HepG2 (cell line): ENCODE data around the gene MIEF1.

Experiments used
- ATRX ChIP-seq: sonication (generic); formaldehyde crosslinking; IDR thresholded peaks from 2 replicates; pipeline ENCODE4 v1.4.0; 2020; ENCODE audit warnings: missing genetic modification reagents, borderline replicate concordance
- BCL3 ChIP-seq: sonication (generic); formaldehyde crosslinking; IDR thresholded peaks from 2 replicates; pipeline ENCODE4 v1.5.1; 2020; ENCODE audit warnings: mild to moderate bottlenecking, missing genetic modification reagents, moderate library complexity
- EP300 ChIP-seq, 3 experiments: sonication (generic) in 1 of 3; formaldehyde crosslinking in 1 of 3; IDR thresholded peaks; 2 replicates each; pipeline versions ENCODE4 v1.5.1 to v1.6.1; 2011 to 2020; ENCODE audit warnings: low read depth in 2 of 3, low read length in 2 of 3, borderline replicate concordance in 1 of 3, improper control_type of control experiment in 1 of 3, mild to moderate bottlenecking in 1 of 3, missing genetic modification reagents in 1 of 3, moderate library complexity in 1 of 3
- KDM6A ChIP-seq: IDR thresholded peaks from 2 replicates; pipeline ENCODE4 v1.6.1; 2016; ENCODE audit warnings: low read depth
- NR2F2 ChIP-seq: IDR thresholded peaks from 2 replicates; pipeline ENCODE4 v1.6.1; 2012; ENCODE audit warnings: low read depth, inconsistent platforms, borderline replicate concordance
- PHF21A ChIP-seq: sonication (generic); formaldehyde crosslinking; IDR thresholded peaks from 2 replicates; pipeline ENCODE4 v1.5.0; 2020; ENCODE audit warnings: mild to moderate bottlenecking, missing genetic modification reagents
- POLR2A ChIP-seq, 2 experiments: IDR thresholded peaks; 2 replicates each; pipeline ENCODE4 v1.6.1; 2011; ENCODE audit warnings: low read depth in 2 of 2, low read length in 2 of 2, mild to moderate bottlenecking in 1 of 2, moderate library complexity in 1 of 2; ENCODE audit not compliant: insufficient read depth in 1 of 2
- RCOR2 ChIP-seq: IDR thresholded peaks from 2 replicates; pipeline ENCODE4 v1.6.1; 2016; ENCODE audit warnings: missing biosample characterization, missing genetic modification reagents
- RXRA ChIP-seq: sonication (generic); formaldehyde crosslinking; IDR thresholded peaks from 2 replicates; pipeline ENCODE4 v1.5.1; 2020; ENCODE audit warnings: missing genetic modification reagents
- TFDP1 ChIP-seq: IDR thresholded peaks from 2 replicates; pipeline ENCODE4 v1.6.1; 2016; ENCODE audit warnings: missing compliant biosample characterization, missing genetic modification reagents, borderline replicate concordance
- ZMYM3 ChIP-seq: sonication (generic); formaldehyde crosslinking; IDR thresholded peaks from 2 replicates; pipeline ENCODE4 v1.5.1; 2020; ENCODE audit warnings: mild to moderate bottlenecking, missing genetic modification reagents
- ZNF441 ChIP-seq: sonication (generic); formaldehyde crosslinking; IDR thresholded peaks from 2 replicates; pipeline ENCODE4 v1.7.0; 2021; ENCODE audit warnings: missing genetic modification reagents, borderline replicate concordance
- ZNF660 ChIP-seq: sonication (generic); formaldehyde crosslinking; IDR thresholded peaks from 2 replicates; pipeline ENCODE4 v1.5.1; 2020; ENCODE audit warnings: mild to moderate bottlenecking, low read depth, missing genetic modification reagents, borderline replicate concordance
- ZNF709 ChIP-seq: sonication (generic); formaldehyde crosslinking; IDR thresholded peaks from 2 replicates; pipeline ENCODE4 v1.5.0; 2020; ENCODE audit warnings: mild to moderate bottlenecking, missing genetic modification reagents

GRCh38 chr22:39486951-39487825 lies 14.9 kb upstream of the MIEF1 start:
- TF ChIP-seq RCOR2 (CRISPR knock-in tag) (no peak), POLR2A (IDR thresholded peaks at IDR 0.05; ENCODE audit: insufficient read depth in 1 of 2, low read depth in 2 of 2, low read length in 2 of 2) (no peak), ZMYM3 (no peak), KDM6A (CRISPR knock-in tag) (no peak), TFDP1 (CRISPR knock-in tag) (no peak), PHF21A (no peak), ZNF660 (CRISPR knock-in tag) (no peak), NR2F2 (no peak), ATRX (no peak), ZNF441 (CRISPR knock-in tag) (no peak), EP300 (IDR thresholded peaks at IDR 0.05; ENCODE audit: low read depth in 2 of 2, low read length in 2 of 2) (no peak), EP300 (CRISPR knock-in tag; IDR thresholded peaks at IDR 0.05; ENCODE audit: borderline replicate concordance) (no peak), RXRA (CRISPR knock-in tag) (no peak), ZNF709 (CRISPR knock-in tag) (no peak), BCL3 (no peak)
